NCI-H1417 (cell line): ENCODE measurements around the gene DUSP8.
A peak's percentile ranks its signal among the peaks of the same experiment; 100 is the strongest.
"Not testable (repeated sequence)": the region's sequence is repeated elsewhere in the genome, so short reads cannot be mapped to it uniquely, and the experiment has no call there.

Source experiments
- DNase-seq, 3 experiments: peaks; one replicate each; lab custom pipeline; 2025; lab: John Stamatoyannopoulos, UW

The DUSP8 gene, protein sequence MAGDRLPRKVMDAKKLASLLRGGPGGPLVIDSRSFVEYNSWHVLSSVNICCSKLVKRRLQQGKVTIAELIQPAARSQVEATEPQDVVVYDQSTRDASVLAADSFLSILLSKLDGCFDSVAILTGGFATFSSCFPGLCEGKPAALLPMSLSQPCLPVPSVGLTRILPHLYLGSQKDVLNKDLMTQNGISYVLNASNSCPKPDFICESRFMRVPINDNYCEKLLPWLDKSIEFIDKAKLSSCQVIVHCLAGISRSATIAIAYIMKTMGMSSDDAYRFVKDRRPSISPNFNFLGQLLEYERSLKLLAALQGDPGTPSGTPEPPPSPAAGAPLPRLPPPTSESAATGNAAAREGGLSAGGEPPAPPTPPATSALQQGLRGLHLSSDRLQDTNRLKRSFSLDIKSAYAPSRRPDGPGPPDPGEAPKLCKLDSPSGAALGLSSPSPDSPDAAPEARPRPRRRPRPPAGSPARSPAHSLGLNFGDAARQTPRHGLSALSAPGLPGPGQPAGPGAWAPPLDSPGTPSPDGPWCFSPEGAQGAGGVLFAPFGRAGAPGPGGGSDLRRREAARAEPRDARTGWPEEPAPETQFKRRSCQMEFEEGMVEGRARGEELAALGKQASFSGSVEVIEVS

DNA sequence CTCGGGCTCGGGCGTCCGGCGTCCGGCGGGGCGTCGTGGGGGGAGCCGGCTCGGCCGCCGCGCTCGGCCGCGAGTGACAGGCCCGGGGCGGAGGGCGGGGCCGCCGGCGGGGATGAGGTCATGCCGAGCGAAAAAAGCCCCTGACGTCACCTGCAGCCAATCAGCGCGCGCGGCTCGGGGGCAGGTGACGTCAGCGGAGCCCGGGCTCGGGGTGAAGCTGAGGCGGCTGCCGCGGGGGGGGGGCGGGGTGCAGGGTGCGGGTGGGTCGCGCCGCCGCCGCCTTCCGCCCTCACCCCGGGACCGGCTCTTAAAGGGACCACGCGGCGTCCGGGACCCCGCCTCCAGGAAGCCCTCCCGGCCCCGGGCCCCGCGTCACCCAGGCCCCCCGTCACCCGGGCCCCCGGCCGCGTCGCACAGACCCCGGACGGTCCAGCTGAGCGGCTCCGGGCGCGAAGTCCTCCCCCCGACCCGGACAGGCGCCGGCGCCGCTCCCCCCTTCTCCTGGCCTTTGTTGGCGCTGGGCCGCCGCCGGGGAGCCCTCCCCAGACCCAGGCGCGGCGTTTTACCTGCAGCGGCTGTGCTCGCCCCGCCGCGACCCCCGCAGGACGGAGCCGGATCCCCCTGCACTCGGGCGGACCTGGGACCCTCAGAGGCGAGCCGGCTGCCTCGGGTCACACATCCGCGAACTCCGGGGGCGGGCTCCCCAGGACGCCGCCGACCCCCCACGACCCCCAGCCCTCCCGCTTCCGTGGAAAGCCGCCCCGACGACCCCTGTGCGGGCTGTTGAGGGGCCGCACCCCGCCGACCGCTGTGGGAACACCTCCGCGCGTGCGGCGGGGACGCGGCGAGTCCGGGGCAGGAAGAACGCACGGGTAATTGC, at the start of gene DUSP8:
TSS of gene DUSP8 (minus strand) at position 75 of the 880 bp plus-strand sequence. CDS start 6,445 bp downstream, outside the sequence.
- DNase-seq = peak; percentile 88 to 94 (median 89)

DNA sequence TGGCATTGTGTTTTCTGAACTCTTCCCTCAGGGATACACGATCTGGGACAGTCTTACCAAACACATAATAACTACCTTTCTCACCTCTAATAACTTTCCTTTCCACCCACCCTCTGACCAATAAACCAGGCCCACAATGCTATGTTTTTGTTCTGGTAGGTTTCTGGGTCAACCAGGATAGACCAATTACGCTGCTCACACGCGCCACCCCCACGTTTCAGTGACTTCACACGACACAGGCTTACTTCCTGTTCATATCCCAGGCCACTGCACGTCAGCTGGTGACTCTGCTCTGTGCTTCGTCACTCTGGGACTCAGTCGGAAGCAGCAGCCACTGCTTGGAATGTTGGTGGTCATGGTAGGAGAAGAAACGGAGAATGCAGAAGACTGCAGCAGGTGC, 47.4 kb upstream of the DUSP8 start:
- DNase-seq = no peak

DNA sequence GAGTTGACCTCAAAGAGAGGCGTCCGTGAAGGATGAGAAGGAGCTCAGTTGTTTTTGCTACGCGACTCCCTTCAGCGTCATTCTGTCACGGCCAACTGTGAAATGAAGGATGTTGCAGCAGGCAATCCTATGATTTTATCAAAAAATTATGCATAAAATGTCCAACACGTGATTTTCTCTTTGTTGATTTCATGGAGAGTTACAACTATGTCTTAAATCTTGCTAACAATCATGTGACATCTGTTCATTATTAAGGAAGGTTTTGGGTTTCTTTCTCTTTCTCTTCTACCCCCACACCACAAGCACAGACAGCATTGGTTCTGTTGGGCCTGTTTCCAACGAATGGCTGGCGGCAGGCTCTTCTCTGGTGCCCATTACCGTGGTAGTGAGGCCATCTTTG, 46.2 kb upstream of the DUSP8 start:
- no peak for DNase-seq

DNA sequence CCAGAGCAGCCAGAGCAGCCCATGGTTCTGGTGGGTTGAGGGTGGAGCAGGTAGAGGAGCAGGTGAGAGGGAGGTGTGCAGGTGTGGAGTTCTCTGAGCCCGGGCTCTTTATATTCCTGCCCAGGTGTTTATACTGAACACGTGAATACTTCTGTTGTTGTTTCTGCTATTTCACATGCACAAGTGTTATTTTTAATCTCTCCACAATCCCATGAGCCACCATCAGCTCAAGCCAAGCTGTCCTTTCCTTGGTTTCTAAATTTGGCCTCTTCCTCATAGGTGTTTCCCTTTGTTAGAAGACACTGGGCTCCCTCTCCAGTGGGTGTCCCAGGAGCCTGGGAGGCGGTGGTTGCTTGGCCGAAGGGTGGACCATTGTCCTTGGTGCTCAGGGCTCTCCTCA, 36.3 kb upstream of the DUSP8 start, which contains the start of gene KRTAP5-3:
TSS of gene KRTAP5-3 (minus strand) at position 101 of the 400 bp plus-strand sequence. CDS start at position 23, 78 bp downstream.
- DNase-seq = peak; percentile 17 to 43 (median 35)

DNA sequence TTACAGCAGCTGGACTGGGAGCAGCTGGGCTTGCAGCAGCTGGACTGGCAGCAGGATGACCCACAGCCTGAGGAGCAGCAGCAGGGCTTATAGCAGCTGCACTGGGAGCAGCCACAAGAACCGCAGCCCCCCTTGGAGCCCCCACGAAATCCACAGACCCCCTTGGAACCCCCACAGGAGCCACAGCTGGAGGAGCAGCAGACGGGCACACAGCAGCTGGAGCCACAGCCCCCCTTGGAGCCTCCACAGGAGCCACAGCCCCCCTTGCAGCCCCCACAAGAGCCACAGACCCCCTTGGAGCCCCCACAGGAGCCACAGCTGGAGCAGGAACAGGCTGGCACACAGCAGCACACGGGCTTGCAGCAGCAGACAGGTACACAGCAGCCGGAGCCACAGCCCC, 35.8 kb upstream of the DUSP8 start:
- not testable (repeated sequence) for DNase-seq

DNA sequence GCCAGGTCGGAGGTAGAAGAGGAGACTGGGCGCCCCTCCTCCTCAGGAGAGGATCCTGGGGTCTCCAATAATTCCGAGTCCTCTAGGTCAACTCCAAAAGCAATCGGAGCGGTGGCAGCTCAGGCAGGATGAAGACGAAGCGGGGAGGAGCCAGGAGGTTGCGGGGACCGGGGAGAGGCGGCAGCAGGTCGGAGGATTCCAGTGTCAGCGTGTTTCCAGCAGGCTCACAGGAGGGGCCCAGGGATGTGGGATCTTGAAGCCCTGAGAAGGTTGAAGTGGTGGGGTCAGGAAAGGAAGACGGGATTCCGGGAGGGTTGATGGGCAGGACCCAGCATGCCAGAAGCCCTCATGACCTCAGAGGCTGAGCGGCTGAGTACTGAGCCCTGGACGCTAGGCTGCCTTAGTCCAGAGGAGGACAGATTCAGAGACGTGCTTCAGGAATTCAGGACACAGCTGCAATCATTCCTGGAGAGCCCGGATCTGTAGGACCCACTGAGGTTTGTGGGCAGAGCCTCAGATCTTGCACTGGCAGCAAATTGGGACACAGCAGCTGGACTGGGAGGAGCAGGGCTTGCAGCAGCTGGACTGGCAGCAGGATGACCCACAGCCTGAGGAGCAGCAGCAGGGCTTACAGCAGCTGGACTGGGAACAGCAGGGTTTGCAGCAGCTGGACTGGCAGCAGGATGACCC, 35.2 kb upstream of the DUSP8 start:
- not testable (repeated sequence) for DNase-seq

DNA sequence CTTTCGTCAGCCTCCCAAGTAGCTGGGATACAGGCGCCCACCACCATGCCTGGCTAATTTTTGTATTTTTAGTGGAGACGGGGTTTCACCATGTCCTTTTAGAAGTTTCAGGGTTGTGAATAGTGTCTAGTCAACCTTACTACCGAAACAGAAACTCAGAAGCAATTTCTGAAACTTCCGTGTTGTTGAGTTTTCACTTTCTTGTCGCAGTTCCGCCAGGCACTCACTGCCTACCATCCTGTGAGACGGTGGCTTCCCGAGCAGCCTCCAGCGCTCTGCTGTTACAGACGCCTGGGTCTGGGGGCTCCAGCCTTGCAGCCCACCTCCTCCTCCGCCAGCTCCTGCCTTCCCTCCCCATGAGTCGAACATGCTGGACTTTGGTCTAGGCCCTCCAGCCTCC, 33.9 kb upstream of the DUSP8 start:
- DNase-seq = not testable (repeated sequence)

DNA sequence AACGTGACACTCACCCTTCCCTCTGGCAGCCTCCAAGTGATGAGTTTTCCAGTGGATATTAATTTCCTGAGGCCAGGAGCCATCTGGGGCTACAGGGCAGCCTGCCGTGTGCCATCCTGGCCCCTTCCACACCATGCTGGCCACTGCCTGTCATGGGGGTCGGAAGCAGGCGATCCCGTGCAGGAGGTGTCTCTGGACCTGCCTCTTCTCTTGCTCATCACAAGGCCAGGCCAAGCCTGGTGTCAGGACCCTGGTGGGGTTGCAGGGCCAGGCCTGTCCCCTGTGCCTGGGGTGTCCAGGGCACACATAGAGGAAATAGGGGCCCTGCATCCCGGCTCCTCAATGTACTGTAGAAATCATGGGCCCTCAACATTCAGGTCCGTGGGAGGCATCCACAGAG, 32.6 kb upstream of the DUSP8 start:
- no peak for DNase-seq

DNA sequence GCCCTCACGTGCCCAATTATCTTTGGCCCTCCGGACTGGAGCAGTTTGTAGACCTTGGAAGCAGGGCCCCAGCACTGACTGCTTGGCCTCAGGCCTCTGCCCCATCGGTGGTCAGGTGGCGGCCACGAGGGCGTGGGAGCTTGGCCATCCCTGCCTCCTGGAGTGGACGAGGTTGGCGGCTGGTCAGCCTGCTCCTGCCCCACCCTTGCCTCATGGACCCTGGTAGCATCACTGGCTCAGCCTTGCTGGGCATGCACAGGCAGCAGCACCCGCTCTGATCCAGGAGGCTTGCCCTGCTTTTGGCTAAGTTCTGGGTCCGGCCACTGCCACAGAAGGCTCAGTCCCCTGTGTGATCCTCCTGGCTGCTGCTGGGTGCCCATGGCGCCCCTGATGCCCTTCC, 32.1 kb upstream of the DUSP8 start:
- DNase-seq = no peak

DNA sequence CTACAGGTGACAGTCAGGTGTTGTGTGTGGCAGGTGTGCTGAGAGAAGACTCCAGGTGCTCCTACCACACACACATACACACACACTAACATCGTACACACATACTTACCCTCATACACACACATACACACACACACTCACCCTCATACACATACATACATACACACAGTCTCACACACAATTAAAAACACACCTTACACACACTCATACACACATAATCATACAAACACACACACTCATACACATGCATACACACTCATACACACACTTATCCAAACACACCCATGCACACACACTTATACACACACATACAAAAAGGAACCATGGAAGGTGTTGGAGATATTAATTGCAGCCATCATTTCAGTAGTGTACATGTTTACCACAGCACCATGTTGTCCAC, 31.6 kb upstream of the DUSP8 start:
- peak in 1 of 3 experiments; percentile 32 for DNase-seq

DNA sequence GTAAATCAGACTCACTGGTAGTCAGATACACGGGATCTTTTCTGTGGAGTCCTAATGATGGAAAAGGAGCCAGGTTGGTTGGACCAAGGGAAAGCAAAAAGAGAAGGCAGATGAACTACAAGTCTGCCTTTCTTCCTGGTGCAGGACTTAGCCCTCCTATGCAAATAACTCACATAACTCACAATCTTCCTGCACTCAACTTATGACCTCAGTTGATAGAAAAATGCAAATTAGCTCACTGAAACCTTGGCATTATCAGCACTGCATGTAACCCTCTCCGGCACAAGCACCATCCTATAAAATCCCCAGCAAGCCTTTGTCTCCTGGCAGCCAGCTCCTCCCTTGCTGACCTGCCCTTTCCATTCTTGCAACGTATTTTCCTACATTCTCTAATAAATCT, 29.6 kb upstream of the DUSP8 start:
- DNase-seq = not testable (repeated sequence)

DNA sequence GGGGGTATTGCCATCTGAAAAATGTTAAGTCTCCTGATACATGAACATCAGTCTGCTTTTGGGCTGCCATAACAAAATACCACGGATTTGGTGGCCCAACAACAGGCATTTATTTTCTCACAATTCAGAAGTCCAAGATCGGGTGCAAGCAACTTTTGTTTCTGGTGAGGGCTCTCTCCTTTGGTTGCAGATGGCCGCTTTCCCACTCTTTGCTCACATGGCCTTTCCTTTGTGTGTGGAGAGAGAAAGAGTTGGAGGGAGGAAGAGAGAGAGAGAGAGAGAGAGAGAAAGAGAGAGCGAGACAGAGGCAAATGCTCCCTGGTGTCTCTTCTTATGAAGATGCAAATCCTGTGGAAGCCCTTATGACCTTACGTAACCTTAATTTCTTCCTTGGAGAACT, 28.6 kb upstream of the DUSP8 start:
- DNase-seq = no peak

DNA sequence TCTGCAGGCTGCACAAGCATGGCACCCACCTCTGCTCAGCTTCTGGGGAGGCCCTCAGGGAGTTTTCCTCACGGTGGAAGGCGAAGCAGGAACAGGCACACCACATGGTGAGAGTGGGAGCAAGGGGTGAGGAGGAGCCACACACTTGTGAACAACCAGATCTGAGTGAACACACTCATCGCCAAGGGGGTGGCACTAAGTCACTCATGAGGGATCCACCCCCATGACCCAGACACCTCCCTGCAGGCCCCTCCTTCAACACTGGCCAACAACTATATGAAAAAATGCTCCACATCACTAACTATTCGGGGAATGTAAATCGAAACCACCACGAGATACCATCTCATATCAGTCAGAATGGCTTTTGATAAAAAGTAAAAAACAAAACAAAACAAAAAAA, 26.7 kb upstream of the DUSP8 start:
- no peak for DNase-seq

DNA sequence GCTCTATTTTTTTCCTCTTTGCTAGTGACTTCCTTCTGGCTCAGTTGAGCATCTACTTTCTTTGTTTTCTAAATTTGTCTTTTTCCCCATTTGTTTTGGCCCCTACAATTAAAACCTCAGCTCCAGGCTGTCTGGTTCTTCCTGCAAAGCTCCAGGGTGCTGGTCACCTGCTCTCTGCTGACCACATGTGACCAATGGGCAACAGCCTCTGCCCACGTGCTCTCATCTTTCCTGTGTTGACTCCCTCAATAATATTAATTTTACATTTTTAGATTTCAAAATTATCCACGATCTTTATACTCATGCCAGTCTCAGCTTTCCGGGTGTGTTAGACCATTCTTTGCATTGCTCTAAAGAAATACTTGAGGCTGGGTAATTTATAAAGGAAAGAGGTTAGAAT, 26.3 kb upstream of the DUSP8 start:
- peak in 1 of 3 experiments; percentile 34 for DNase-seq

DNA sequence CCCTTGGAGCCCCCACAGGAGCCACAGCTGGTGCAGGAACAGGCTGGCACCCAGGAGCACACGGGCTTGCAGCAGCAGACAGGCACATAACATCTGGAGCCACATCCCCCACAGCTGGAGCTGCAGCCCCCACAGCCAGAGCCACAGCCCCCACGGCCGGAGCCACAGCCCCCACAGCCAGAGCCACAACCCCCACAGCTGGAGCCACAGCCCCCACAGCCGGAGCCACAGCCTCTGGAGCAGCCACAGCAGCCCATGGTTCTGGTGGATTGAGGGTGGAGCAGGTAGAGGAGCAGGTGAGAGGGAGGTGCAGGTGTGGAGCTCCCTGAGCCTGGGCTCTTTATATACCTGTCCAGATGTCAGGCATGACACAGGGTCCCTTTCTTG, 25.9 kb upstream of the DUSP8 start, which contains the start of gene KRTAP5-2:
TSS of gene KRTAP5-2 (minus strand) at position 301 of the 387 bp plus-strand sequence. CDS start at position 257, 44 bp downstream.
- no peak for DNase-seq

DNA sequence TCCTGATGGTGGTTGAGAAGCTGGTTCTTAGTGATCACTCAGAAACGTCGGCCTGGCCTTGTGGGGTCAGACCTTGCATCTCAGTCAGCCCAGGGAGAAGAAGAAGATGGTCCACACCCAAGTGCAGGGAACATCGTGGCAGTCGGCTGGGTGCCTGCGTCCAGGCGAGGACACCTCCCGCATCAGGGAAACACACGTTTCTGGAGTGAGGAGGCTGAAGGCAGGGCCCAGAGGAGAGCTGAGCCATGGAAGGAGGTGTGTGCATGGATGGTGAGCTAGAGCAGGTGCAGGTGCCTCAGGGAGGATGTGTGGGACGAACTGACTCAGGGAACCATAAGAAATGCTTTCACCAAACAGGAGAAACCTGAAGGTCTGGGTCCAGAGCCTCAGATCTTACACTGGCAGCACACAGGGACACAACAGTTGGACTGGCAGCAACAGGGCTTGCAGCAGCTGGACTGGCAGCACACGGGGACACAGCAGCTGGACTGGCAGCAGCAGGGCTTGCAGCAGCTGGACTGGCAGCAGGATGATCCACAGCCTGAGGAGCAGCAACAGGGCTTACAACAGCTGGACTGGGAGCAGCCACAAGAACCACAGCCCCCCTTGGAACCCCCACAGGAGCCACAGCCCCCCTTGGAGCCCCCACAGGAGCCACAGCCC, 25.4 kb upstream of the DUSP8 start:
- no peak for DNase-seq

DNA sequence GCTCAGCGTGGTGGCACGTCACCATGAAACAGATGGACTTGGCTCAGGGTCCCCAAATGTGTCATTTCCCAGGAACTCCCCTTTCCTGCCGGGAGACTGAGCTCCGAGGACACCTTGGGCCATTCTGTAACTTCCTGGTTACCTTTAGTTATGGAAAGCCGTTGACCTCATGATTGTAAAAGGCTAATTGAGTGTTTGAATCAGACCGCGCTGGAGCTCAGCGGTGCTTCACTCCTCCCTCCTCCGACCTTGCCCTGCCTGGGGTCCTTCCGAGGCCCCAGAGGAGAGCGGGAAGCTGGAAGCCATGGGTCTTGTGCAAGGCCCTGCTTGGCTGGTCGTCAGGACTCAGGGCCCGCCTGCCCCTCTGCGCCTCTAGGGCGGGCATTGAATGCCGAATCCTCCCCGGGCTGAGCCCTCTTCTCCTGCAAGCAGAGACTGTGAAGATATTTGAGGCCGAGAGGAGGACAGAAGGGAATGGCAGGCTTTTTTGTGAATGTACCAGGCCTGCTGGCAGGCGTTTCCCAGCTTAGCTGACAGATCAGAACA, 24.6 kb upstream of the DUSP8 start:
- DNase-seq = peak in 2 of 3 experiments; percentile 8 to 19

DNA sequence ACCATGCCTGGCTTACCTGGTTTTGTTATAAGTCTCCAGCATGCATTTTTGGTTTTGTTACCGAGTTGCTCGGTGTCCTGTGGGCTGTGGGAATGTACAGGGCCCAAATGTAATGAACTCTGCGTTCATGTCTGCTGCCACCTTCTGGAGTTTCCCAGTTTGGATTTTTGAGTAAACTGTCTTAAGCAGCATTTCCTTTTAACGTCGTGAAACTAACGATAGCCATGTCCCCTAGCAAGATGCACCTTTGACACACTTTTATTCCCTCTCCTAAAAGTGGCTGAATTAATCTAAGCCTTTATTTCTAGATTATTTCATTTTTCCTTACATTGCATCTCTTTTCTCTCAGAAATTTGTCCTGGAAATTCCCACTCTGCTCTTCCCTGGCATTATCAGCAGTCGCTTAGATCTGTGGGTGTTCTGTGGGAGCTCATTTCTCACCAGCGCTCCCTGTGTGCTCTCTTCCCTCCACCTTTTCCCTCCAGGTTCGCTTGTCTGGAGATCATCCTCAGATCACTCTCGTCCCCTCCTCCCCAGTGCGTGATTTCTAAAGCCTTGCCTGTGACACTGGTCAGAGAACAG, 24.0 kb upstream of the DUSP8 start:
- not testable (repeated sequence) for DNase-seq

DNA sequence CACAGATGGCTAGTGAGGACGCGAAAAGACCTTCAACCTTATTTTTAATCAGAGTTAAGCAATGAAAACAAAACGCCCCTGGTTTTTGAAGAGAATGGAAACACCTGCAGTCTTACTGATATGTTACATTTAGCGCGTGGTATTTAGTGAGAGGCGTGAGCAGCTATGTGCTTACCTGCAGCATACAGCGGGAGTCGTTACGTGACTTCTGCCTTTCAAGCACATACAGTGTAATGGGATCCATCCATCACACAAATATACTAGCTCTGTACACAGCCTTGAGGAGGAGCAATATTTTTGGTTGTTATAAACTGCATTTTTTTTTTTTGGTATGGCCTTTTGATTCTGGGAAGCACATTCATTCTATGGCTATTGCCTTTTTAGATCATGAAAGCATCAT, 20.6 kb upstream of the DUSP8 start:
- DNase-seq = peak; percentile 8 to 60 (median 9)

DNA sequence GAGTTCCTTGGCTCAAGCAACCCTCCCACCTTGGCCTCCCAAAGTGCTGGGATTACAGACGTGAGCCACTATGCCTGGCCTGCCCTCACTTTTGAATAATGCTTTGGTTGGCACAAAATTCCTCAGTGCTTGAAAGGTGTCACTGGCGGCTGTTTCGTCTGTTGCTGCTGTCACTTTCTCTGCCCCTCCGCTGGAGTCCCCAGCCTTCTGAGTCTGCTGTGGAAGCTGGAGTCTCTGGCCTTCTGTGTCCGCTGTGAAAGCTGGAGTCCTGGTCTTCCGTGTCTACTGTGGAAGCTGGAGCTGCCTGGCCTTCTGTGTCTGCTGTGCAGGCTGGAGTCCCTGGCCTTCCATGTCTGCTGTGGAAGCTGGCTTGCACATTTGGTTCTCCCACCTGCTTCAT, 17.9 kb upstream of the DUSP8 start:
- no peak for DNase-seq
